ENCODE data around the gene GAPT.

- TF ChIP-seq CTCF (IDR thresholded peaks at IDR 0.05; ENCODE audit: insufficient read depth, low read length, poor library complexity, severe bottlenecking) (no peak), EZH2phosphoT487 (conservative IDR thresholded peaks at IDR 0.05; ENCODE audit: low read length) (no peak)
Observed at GRCh38 chr5:58458743-58459145, 32.5 kb upstream of the GAPT start.
